Activated CD8-positive, alpha-beta memory T cell treated with anti-CD3 and anti-CD28 coated beads for 1 hour (primary cell): ENCODE results near the gene KCND2.
"Not testable (repeated sequence)": the region's sequence is repeated elsewhere in the genome, so short reads cannot be mapped to it uniquely, and the experiment has no call there.

Experiments used
- DNase-seq, 2 donors: peaks; one replicate each; pipeline ENCODE4 v3.0.0-alpha.2; 2020; ENCODE audit warnings: low read depth in 1 of 2; ENCODE audit errors: extremely low read depth in 1 of 2

Gene KCND2

GRCh38 chr7:120480472-120480871 is 207.5 kb downstream of the KCND2 start:
- no peak for DNase-seq

DNA sequence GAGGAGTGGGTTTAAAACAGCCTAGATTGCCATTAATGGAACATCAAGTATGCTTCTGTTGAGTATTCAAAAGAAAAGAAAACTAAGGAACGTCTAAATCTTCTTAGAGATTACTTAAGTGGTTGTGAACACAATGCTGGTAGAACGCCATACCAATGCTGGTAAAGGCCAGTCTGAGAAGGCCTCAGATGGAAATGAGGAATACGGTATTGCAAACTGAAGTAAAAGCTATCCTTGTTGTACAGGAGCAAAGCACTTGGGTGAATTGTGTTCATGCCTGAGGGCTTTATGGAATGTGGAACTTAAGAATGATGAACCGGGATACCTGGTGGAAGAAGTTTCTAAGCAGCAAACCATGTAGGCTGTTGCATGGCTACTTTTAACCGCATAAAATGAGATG is 208.0 kb downstream of the KCND2 start:
- no peak for DNase-seq

GRCh38 chr7:120486164-120486563 is 213.2 kb downstream of the KCND2 start:
- DNase-seq, result no peak

DNA sequence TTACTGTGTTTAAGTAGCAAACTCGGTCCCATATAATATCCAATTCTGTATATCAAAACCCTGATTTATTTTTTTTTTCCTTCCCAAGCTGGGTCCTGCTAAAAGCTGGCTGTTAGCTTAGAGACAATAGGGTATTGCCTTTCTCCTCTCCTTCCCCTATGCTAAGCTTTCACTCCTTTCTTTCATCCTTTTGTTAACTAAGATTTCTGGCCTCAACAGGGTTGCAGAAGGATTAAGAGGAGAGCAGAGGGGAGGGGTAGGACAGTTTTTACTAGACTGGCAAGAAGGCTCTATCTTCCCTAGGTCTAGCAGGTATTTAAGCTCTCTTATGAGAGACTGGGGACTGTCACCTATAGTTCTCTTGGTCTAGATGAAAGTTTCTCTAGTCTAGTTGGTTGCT is 229.2 kb downstream of the KCND2 start:
- DNase-seq, result no peak

DNA sequence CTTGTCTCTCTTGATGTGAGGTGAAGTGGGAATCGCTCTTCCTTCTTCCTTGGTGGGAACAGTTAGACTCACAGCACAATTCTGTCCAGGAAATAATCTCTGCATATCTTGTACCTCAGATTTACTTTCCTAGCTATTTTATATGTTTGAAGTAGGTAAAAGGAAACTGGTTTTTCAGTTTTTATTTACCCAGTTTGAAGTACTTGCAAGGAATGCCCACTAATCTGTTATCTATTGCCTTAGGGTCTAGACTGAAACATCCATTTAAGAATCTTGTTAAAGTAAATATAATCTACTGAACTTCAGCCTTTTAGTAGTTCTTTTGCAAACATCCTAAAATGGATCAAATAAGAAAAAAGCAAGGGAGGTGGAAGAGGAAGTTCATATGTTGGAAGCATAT is 229.8 kb downstream of the KCND2 start:
- no peak for DNase-seq

DNA sequence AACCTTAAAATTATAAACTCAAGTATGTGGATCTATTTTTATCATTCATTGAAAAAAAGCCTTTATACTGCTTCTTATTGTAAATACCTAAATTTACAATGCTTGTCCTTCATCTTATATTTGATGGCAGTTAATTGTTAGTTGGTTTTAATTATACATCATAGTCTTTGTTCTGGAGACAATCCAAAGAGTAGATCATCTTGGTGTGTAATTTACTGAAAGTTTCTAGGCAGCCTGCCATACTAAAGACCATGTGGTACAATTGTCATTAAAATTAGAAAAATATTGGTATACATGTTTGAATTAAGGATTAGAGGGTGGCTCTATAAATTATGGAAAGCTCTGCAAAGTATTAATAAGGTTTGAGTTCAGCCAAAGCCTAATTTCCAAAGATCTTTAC is 231.4 kb downstream of the KCND2 start:
- no peak for DNase-seq

GRCh38 chr7:120505770-120506169 is 232.8 kb downstream of the KCND2 start:
- no peak for DNase-seq

DNA sequence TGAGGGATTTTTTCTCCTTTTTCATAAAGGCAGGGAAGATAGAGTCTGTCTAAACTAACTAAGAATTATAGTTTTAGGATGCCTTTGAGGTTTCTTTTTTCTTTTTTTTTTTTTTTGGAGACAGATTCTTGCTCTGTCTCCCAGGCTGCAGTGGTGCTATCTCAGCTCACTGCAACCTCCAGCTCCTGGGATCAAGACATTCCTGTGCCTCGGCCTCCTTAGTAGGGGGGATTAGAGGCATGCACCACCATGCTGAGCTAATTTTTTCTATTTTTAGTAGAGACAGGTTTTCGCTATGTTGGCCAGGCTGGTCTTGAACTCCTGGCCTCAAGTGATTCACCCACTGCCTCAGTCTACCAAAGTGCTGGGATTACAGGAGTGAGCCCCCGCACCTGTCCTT is 239.7 kb downstream of the KCND2 start:
- no peak for DNase-seq

DNA sequence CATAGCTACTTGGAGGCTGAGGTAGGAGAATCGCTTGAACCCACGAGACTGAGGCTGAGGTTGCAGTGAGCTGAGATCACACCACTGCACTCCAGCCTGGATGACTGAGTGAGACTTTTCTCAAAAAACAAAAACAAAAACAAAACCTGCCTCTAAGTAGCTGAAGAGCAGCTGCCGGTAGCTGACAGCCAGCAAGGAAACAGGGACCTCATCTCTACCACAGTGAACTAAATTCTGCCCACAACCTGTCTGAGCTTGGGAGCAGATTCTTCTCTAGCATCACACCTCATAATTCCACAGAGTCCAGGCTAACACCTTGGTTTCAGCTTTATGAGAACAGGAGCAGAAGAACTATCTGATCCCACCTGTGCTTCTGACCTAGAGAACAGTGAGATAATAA is 246.2 kb downstream of the KCND2 start:
- DNase-seq, result no peak

DNA sequence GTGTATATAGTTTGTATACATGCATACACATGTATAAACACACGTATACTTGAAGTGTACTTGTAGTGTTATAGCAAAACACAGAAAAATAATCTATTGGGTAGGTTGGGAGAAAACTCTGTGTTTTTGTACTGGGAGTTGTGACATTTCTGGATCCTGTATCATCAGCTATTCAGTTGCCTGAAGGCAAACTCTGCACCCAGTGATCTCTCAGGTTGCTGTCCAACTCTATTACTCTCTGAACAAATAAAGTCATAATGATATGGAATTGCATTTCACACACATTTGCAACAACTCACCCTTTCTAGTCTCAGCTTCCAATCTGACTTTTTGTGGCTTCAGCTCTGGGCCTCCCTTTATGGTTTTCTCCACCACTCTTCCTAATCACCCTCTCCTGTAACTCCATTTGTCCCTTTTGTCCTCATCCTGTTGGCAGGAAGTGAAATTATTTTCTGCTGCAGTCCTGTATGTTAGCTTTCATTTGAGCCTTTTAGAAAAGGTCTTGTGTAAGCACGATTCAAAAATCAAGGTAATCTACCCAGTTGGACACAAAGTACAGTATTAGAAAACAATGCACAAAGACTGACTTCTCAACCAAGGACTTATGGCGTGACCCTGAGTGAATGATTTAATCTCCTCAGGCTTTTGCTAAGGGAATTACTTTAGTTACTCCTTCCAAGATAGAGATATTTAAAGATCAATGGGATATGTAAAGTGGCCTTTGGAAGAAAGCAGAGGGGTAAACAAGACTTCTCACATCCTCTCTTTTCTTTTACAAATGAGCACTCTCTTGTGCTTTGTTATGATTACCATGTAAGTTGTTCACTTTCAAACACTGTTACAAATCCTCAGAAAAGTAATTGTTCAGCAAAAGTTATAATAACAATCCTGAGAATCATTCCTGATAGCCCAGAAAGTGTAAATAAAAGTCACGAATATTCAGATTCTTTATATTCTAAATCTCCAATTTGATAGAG is 249.1 kb downstream of the KCND2 start:
- no peak for DNase-seq

DNA sequence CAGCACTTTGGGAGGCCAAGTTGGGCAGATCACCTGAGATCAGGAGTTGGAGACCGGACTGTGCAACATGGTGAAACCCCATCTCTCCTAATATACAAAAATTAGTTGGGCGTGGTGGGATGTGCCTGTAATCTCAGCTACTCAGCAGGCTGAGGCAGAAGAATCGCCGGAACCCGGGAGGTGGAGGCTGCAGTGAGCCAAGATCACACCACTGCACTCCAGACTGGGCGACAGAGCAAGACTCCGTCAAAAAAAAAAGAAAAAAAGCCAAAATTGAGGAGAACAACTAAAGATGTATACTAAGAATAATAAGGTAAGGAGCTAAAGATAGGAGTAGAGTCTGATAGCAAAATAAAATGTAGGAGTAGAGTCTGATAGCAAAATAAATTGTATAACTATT is 251.0 kb downstream of the KCND2 start:
- no peak for DNase-seq

DNA sequence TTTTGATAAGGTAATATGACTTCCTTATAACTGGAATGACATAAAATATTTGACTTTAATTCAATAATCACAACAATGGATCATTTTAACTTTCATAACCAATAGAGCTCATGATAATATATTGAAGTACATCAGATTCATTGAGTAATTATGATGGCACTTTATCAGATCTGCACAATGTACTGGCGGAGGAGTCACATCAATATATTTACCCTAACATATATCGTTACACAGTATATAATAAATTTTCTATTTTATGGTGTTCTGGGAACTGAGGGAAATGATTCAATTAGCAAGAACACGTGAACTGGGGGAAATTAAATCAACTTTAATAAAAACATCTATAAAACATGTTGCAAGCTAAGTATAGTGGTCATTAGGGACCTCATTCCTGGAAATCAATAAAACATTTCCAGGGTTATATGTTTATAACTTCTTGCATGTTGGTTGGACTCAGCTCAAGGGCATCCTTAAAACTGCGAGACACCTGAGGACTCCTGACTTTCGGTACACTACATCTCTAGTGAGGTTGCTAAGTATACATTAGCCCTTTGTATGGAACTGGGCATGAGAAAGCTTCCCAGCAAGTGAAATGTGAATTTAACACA is 254.0 kb downstream of the KCND2 start:
- DNase-seq, result no peak

DNA sequence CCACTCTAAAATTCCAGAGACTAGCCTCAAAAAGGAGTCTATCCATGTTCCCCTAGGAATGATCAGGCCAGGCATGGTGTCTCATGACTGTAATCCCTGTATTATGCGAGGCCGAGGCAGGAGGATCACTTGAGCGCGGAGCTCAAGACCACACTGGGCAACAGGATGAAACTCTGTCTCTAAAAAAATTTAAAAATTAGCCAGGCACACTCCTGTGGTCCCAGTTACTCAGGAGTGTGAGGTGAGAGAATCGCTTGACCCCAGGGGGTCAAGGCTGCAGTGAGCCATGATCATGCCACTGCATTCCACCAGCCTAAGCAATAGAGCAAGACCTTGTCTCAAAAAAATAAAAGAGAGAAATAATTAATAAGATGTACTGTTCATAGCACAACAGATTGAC is 256.8 kb downstream of the KCND2 start:
- no peak for DNase-seq

DNA sequence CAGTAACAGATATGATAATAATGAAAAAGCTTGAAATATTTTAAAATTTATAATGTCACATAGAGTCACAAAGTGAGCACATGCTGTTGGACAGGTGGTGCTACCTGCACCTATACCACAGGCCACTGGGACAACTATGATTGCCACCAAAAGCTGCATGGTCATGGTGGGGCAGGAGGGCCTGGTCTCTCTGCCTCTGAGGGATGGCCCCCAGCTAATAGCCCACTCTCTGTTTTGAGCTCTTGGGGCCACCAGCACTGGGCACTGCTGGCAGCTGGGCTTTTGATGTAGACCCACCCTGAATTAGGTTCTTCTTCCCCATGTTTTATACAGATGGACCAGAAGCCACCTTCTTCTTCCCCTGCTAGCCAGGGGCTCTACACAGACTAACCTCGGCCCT is 265.4 kb downstream of the KCND2 start:
- DNase-seq, result no peak

DNA sequence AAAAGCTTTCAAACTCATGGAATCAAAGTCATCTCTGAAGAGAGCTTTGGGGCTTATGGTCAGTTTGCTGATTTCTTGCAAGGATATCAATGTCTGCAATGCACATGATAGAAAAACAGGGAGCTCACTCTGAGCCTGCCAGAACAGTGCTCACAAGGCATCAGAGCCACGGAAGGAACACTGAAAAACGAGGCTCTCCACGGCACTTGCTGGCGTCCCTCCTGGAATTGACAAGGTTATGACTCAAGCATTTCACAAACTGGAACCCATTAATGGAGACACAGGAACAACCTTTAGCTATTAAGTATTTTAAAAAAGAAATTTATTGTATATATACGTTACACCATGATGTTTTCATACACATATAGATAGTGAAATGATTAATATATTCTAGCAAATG is 266.3 kb downstream of the KCND2 start:
- no peak for DNase-seq

DNA sequence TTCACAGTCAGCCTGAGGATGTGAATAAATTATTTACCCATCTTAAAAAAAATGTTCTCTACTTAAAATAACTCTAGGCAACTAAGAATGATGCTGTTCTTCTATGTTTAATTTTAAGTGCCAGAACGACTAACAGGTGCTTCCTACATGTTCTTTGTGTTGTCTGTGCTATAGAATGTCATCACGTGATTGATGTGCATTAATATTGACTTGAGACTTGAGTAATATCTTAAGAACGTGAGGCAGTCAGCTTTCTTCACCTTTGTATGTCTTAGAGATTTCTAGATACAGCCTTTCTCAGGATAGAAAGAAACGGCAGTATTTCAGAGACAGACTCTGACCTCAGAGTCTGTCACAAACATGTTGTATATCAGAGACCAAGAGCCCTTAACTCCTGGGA is 274.6 kb downstream of the KCND2 start:
- no peak for DNase-seq

- no peak for DNase-seq
Measured at GRCh38 chr7:120550494-120551048, 277.6 kb downstream of the KCND2 start.

GRCh38 chr7:120553491-120553890 is 280.5 kb downstream of the KCND2 start:
- DNase-seq, result no peak

GRCh38 chr7:120554960-120555571 is 282.1 kb downstream of the KCND2 start:
- DNase-seq, result no peak

DNA sequence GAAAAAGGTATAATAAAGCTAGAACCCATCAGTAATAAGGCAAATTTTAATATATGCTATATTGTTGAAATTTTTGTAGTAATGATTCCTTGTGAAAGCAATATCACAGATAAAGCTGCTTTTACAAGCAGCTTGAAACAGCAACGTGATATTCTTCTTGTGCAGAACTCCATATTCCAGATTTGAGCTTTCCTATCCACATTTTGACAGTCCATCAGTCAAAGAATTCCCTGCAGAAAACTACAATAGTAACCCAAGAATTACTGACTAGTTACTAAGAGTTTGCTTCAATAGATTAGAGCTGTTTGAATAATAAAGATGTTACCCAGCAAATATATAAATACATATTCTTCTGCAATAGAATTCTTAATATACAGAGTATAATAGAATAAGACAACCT is 291.2 kb downstream of the KCND2 start:
- DNase-seq, result no peak

DNA sequence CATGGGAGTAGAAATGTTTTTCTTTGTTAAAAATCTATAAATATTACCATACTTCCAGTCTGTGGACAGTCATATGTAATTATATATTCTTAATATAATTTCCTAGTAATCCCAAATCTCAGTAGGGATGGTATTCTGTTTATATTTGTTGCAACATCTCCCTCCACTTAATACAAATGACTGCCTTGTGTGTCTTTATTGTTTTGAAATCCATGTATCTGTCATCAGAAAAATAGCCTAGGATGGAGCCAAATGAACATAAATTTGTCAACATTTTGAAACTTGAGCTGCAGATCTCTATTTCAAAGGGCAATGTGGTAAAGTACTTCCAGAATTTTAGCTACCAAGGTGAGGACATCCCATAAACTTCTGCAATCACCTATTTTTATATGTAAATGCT is 294.2 kb downstream of the KCND2 start:
- no peak for DNase-seq

DNA sequence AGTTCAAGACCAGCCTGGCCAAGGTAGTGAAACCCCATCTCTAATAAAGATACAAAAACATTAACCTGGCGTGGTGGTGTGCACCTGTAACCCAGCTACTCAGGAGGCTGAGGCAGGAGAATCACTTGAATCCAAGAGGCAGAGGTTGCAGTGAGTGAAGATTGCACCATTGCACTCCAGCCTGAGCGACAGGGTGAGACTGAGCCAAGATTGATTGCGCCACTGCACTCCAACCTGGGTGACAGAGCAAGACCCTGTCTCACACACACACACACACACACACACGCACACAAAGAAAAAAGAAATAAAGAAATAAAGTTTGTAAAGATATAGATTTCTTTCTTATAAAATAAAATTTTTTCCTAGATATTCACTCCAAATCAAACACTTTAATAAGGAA is 305.7 kb downstream of the KCND2 start:
- not testable (repeated sequence) for DNase-seq
